Measurements from ENCODE around the gene GKN1. TPM values are rescaled to one million over a fixed set of nuclear protein-coding genes. Genes with fewer than 3 reads are reported as not detected.

The GKN1 gene
- total and polyA plus RNA-seq, 2 of the 8 experiments (the other 6 are each of a cell fraction or from before 2014, with no cell fraction given) = not detected

DNA sequence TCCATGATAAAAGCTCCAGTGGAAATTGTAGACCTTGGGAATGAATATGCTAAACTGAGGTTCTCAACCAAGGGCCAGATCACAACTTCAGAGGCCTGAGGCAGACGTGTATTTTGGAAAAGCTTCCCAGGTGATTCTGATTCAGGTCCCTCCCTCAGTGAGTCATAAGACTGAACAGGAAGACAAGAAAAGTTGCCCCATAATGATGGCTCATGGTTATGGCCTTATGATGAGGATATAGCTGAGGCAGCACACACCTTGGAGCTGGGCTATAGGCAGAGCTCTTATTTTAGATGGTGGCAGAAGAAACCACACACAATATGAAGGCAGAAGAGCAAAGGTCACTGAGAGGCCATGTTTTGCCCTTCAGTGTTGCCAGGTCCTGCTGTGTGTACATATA, 48.1 kb downstream of the GKN1 start:
- Histone ChIP-seq H2BK120ac (replicated peaks; ENCODE audit: low read depth, low read length) (no peak overlapping the region), H3K23me2 (ENCODE audit: low read depth, low read length) (peaks cover 6% of the 10 kb centered on the region; the same call in 1 of the 2 replicates), H2BK15ac (ENCODE audit: low read length) (no peak overlapping the region), H3K9me3 (ENCODE audit: insufficient read depth in 2 of 2, low read depth in 1 of 2, low read length in 1 of 2) (no peaks in the 10 kb centered on the region), H3K4me3 (ENCODE audit: extremely low read depth in 1 of 4, insufficient read depth in 2 of 4, low read depth in 3 of 4, low read length in 4 of 4) (no peak overlapping the region), H3K79me2 (ENCODE audit: control insufficient read depth in 1 of 2, insufficient read depth in 2 of 2, low read length in 2 of 2) (peaks cover 0 to 72% of the 10 kb centered on the region in 2 experiments; a peak in 2 of 4 replicates), H3K23ac (ENCODE audit: insufficient read length) (no peak overlapping the region), H4K8ac (ENCODE audit: extremely low read depth, insufficient read depth, low read length) (no peak overlapping the region), H3K56ac (replicated peaks; ENCODE audit: insufficient read length, low read depth, low read length) (no peak overlapping the region), H3K14ac (ENCODE audit: insufficient read length) (no peak overlapping the region), H4K5ac (ENCODE audit: insufficient read length, low read depth, low read length) (no peak overlapping the region), H2AFZ (ENCODE audit: low read length) (no peak overlapping the region), H3K4ac (replicated peaks; ENCODE audit: insufficient read length, low read depth, low read length) (no peak overlapping the region), H3K27ac (ENCODE audit: low read depth, low read length) (no peak overlapping the region), H3K4me1 (replicated peaks in 1 of 4; ENCODE audit: control insufficient read depth in 3 of 4, insufficient read depth in 4 of 4, low read length in 3 of 4) (peaks cover 0 to 8% (median 1%) of the 10 kb centered on the region in 4 experiments; a peak in 1 of 7 replicates), H3K79me1 (ENCODE audit: low read depth, low read length) (no peaks in the 10 kb centered on the region; the same call in 1 of the 2 replicates), H3K4me2 (ENCODE audit: insufficient read depth in 1 of 2, low read depth in 2 of 2, low read length in 2 of 2) (no peak overlapping the region), H2BK5ac (ENCODE audit: low read depth, low read length) (no peak overlapping the region), H2BK20ac (ENCODE audit: low read length) (no peak overlapping the region), H4K20me1 (replicated peaks in 1 of 2; ENCODE audit: control insufficient read depth in 1 of 2, insufficient read depth in 2 of 2, low read length in 2 of 2) (peaks cover 2 to 13% of the 10 kb centered on the region in 2 experiments), H3K36me3 (ENCODE audit: control insufficient read depth in 2 of 4, insufficient read depth in 4 of 4, low read length in 3 of 4) (no peaks in the 10 kb centered on the region), H2AK5ac (ENCODE audit: low read depth, low read length) (no peak overlapping the region), H3K9ac (replicated peaks in 1 of 4; ENCODE audit: extremely low read depth in 1 of 4, low read depth in 3 of 4, low read length in 3 of 4) (no peak overlapping the region), H3K27me3 (replicated peaks in 1 of 4; ENCODE audit: control insufficient read depth in 3 of 4, extremely low read depth in 1 of 4, insufficient read depth in 3 of 4, low read length in 3 of 4) (no peaks in the 10 kb centered on the region), H4K91ac (replicated peaks; ENCODE audit: insufficient read length, low read length) (no peak overlapping the region), H3K18ac (ENCODE audit: extremely low read depth, low read length) (no peak overlapping the region), H2BK12ac (ENCODE audit: low read depth, low read length) (no peak overlapping the region)
- POLR2A ChIA-PET (ENCODE audit: partially characterized antibody) = no interaction called here
- no peak for DNase-seq (ENCODE audit: low read depth in 1 of 2, low spot score in 2 of 2)
- CTCF ChIA-PET (ENCODE audit: partially characterized antibody) = interaction anchor here (1.0 to 2.4 kb wide), 3 partner anchors 9 to 284 kb away, joined by 3 to 8 read pairs (median 4); partner anchors contain the start of gene ANTXR1
- 82% methylated on average over 1 of the region's 1 CpG; no CpG with 5 or more reads in 1 of the 2 experiments for WGBS, 2 experiments (ENCODE audit: extremely low coverage in 1 of 2, insufficient coverage in 1 of 2, insufficient read length in 1 of 2, insufficient replicate concordance in 2 of 2, low coverage in 1 of 2, low lambda C conversion rate in 2 of 2, missing lambda C conversion rate in 1 of 2)
- no peak for FAIRE-seq
- TF ChIP-seq BCL11A (IDR thresholded peaks at IDR 0.05; ENCODE audit: low read depth in 2 of 2, low read length in 2 of 2) (no peak), SIN3A (conservative IDR thresholded peaks at IDR 0.05 in 1 of 2, IDR thresholded peaks at IDR 0.05 in 1 of 2; ENCODE audit: low read depth in 1 of 2, low read length in 2 of 2) (no peak), SRF (IDR thresholded peaks at IDR 0.05; ENCODE audit: low read depth, low read length) (no peak), NANOG (IDR thresholded peaks at IDR 0.05; ENCODE audit: insufficient read depth, low read depth, low read length, poor library complexity, severe bottlenecking) (no peak), RFX5 (IDR thresholded peaks at IDR 0.05; ENCODE audit: borderline replicate concordance, low read depth, low read length) (no peak), PHF8 (conservative IDR thresholded peaks at IDR 0.05; ENCODE audit: low read depth, low read length) (no peak)
